GM19463 (cell line): ENCODE results near the gene ZBTB16.

ENCODE experiments used
- ATAC-seq: cut with Tn5 transposase; IDR thresholded peaks from one replicate; pipeline ENCODE4 v1.9.1; 2021; ENCODE audit warnings: mild to moderate bottlenecking, moderate library complexity; ENCODE audit not compliant: unreplicated experiment

The ZBTB16 gene, protein sequence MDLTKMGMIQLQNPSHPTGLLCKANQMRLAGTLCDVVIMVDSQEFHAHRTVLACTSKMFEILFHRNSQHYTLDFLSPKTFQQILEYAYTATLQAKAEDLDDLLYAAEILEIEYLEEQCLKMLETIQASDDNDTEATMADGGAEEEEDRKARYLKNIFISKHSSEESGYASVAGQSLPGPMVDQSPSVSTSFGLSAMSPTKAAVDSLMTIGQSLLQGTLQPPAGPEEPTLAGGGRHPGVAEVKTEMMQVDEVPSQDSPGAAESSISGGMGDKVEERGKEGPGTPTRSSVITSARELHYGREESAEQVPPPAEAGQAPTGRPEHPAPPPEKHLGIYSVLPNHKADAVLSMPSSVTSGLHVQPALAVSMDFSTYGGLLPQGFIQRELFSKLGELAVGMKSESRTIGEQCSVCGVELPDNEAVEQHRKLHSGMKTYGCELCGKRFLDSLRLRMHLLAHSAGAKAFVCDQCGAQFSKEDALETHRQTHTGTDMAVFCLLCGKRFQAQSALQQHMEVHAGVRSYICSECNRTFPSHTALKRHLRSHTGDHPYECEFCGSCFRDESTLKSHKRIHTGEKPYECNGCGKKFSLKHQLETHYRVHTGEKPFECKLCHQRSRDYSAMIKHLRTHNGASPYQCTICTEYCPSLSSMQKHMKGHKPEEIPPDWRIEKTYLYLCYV

DNA sequence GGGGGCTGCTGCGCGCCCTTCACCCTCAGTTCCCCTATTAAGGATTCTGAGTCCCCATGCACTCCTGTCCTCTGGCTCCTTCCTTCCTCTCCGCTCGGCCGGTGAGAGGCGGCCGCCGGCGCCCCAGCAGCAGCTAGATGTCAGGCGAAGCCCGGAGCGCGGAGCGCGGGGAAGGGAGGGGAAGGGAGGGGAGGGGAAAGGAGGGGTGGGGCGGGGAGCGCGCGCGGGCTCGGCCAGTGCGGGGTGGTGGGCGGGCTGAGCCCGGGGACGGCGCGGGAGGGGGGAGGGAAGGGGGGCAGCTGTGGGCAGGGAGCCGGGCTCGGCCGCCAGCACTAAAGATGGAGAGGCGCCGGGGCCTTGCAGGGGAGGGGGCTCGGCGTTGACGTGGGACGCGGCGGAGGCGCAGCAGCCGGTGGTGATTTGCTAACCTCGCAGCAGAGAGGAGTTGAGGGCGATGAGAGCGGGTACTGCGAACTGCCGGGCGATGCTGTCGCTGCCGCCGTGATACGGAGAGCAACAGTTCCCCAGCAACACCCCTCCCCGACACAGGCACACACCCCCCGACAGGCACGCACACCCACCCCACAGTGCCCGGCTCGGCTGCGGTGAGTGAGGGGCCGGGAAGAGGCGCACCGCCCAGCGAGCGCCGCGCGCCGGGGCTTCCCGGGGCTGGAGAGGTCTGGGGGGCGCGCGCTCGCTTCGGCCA lies at the start of gene ZBTB16:
Gene ZBTB16, plus strand, starts transcription at position 434 of the 706 bp plus-strand sequence. CDS start 3,590 bp downstream, outside the sequence.
- no peak for ATAC-seq

DNA sequence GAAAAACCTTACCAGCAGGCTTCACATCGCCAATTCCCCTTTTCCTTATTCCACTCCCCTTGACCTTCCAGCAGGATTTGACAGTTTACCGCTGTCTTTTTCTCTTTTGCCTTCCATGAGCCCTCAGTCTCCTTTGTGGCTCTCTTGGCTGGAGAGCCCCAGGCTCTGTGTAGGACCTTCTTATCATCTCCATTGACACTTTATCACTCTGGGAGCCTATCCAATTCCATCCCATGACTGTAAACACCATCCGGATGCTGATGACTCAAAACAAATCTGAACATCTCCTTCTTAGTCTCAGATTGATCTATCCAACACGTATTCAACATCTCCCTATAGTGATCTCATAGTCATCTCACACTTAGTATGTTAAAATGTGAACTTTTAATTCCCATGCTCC lies 48.6 kb upstream of the ZBTB16 start:
- ATAC-seq = no peak

DNA sequence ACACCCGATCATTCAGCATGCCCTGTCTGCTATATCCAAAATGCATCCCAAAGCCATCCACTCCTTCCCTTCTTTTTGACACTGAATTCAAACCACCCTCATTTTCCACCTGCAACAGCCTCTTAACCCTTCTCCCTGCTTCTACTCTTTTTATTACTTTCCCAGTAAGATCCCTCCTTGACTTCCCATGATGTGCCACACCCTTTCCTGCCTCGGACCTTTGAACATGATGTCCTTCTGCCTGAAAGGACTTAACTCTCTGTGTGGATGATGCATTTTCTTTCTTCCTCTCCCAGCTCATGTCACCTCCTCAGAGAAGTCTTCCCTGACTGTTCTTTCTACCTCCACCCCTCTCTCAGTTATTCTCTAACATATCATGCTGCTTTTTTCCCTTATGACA lies 48.1 kb upstream of the ZBTB16 start:
- no peak for ATAC-seq

DNA sequence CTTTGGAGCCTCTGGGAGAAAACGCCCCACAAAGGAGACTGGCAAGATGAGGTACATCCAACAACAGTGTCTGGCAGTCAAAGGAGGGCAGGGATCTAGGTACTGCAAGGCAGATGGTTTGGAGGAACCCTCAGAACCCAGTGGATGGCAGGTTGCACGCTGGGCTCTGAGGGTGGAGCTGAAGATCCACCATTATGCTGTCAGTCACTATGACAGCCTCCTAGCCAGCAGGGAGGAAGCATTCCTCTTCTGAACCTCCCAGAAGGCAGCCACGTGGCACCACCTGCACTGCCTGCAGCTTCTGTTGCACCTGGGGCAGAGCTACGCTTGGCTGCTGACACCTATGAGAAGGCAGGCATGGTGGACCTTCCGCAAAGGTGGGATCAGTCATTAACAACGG lies 44.4 kb upstream of the ZBTB16 start:
- no peak for ATAC-seq

DNA sequence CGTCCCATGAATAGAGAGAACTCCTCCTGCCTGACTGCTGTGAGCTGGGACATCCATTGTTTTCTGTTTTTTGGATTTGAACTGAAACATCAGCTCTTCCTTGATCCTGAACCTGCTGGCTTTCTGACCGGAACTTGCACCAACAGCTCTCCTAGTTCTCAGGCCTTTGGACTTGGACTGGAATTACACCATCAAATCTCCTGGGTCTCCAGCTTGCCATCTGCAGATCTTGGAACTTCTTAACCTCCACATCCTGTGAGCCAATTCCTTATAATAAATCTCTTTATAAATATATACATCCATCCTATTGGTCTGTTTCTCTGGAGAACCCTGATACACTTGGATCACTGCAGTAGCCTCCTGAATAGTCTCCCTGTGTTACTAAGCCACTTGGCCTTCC lies 42.5 kb upstream of the ZBTB16 start:
- ATAC-seq = no peak

DNA sequence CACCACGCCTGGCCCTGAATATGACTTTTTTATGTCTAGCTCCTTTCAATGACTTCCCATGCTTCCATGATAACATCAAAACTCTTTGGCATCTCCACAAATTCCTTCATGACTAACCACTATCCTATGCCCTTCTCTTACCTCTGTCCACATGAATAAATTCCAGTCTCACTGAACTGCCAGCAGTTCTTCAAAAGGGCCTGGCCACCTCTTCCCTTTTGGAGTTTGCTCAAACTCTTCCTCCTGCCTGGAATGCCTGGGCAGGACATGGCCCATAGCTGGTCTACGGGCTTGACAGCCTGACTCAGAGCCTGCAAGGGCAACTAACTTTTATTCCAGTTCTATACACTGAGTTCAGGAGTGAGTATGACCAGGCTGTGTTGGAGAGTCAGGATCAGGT lies 41.8 kb upstream of the ZBTB16 start:
- no peak for ATAC-seq

DNA sequence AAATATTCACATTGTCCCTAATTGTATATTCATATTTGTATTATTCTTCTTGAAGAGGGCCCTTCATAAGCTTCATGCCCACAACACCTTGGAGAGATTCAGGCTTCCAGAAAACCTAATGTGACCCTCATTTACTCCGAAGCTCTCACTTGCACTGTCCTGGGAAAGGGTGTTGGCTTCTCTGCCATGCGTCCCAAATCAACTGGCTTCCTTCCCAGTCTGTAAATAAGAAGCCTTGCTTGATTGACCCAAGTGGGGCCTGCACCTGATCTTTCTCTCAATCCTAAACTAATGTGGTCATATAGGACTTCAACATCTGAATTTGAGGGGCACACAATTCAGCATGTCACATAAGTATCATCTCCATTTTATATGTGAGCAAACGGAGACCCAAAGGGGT lies 40.5 kb upstream of the ZBTB16 start:
- ATAC-seq = no peak

DNA sequence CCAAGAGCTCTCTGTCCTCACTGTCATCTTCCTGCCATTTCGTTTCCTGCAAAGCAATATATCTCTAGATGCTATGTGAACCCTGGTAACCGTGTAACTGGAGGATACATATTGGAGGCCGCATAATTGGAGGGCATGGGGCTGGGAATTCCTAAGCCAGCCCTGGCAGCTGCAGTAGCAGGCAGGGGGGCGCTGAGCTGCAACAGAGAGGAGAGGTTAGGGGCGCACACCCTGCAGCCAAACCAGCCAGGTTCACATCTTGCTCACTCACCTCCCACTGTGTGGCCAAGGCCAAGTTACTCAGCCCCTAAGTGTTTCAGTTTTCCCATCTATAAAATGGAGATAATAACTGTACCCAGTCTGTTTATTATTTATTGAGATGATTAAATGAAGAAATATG lies 39.9 kb upstream of the ZBTB16 start:
- ATAC-seq = no peak

DNA sequence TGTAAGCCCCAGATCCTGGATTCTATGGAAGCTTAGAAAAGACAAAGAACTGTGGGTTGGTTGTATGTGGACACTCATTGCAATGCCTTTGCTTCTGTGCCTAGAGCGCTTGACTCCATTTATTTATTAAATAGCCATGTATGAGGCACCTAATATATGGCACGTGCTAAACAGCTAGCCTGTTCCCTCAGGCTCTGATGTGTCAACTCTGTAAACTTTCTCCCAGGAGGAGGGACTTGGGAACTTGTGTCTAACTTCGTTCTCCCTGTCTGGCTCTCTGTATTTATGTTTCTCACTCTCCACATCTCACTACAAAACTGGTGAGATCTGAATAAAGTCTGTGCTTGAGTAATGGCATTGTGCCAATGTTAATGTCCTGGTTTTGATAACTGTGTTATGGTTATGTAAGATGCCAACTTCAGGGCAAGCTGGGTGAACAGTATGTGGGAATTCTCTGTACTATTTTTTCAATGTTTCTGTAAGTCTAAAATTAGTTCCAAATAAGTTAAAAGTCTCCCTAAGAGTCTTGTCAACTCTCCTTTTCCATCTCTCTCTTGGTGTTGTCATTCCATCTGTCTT lies 34.1 kb upstream of the ZBTB16 start:
- no peak for ATAC-seq

DNA sequence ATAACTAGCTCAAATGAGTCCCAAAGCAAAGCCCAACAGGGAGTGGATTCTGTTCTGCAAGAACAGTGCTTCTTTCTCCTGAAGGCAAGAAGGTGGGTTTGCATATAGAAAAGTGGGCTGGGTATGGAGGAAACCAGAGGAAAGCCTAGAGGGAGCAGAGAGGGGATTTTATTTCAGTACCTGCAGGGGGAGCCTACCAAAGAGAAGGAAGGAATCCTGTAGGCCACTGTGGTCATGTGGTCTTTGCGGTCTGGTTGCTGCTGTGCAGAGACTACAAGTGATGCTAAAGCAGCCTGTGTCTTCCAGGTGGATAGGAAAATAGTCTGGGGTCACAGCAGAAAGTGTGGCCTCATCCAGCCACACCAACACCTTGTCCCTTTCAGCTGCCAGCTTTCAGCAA lies 33.2 kb upstream of the ZBTB16 start:
- no peak for ATAC-seq

DNA sequence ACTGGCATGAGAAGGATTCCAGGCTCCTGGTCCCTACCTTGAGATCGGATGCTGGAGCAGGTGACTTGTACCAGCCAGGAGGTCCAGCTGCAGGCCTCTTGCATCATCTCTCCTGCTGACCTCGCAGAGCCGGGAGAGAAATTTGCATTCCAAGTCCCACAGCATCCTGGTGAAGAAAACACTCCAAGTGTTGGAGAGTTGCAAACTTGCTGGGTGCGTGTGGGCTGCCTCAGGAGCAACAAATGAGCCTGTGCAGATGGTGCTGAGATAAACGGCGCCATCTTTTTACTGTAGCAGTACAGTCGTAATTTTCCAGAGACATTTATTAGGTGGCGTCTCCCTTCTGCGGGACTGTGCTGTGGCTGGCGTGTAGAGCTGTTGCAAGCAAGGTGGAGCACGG lies 32.1 kb upstream of the ZBTB16 start:
- no peak for ATAC-seq

DNA sequence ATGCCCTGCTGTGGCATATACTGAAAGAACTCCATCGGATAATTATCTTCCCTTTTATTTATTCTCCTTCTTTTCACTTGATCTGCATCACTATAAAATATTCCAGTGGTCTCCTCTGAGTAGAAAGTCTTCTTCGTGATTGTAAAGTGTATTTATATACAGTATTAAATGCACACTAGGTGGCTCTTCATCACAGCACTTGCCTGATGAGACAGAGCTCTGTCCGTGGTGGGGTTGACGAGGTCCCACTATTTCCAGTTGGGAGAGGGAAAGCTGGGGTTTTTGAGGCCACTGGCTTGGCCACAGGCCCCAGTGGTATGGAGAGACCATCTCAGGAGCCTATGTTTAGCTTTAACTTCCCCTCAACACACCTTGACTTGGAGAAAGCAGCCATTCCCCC lies 31.6 kb upstream of the ZBTB16 start:
- no peak for ATAC-seq

DNA sequence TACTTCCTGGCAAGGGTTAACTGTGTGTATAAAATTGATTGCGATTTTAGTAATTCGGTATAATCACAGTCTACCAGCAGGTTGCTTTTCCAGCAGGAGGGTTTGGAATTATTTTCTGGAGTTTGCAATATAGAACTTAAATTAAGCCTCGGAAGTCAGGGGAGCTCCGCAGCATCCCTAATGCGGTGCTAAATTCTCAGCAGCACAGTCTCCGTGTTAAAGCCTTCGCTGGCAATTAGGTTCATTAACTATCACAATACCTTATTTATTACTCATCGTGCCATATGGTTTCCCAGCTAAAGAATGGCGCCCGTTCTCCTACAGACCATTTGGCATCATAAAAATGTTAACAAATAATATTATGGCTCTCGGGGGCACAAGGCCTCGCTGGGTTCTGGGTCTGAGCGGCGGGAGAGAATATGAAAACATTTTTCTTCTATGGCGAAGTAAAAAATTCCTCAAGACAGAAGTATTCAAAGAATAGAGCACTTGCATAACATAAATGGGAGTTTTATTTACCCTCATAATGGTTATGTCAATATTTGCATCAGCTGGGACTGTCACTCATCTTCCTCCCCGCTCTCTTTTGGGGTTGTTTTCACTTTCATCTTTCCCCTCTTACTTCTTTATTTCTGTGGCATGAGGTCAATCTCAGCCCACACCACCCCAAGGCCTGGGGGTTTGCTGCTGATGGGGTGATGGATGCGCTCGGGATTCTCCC lies 28.1 kb upstream of the ZBTB16 start:
- no peak for ATAC-seq

DNA sequence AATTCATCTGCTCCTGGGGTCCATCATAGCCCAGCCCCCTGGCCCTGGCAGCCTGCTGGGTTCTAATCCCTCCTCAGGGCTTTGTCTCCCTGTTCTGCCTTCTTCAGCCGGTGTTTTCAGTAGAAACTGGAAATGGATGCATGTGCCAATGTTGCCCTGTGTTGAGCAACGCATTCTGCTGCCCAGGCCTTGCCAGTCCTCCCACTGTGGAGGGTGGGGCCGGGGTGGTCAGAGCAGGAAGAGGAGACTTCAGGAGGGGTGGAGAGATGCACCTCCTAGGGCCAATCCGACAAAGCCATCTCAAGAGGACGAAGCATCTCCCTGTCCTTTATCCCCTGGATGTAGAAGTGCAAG lies 27.6 kb upstream of the ZBTB16 start:
- no peak for ATAC-seq

DNA sequence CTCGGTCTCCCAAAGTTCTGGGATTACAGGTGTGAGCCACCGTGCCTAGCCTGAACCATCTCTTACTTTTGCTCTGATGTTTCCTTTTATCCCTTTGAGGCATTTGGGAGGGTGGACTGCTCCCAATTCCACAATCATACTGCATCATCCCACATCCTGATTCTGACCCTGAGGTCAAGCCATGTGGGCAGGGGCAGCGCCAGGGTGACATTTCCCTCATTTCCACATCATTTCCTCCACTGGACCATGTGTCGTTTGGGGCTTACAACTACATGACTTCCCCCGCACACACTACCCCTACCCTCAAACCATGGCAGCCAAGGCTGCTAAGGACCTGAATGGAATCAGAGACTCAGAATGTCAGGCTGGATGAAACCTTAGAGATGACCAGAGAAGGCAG lies 26.4 kb upstream of the ZBTB16 start:
- no peak for ATAC-seq

DNA sequence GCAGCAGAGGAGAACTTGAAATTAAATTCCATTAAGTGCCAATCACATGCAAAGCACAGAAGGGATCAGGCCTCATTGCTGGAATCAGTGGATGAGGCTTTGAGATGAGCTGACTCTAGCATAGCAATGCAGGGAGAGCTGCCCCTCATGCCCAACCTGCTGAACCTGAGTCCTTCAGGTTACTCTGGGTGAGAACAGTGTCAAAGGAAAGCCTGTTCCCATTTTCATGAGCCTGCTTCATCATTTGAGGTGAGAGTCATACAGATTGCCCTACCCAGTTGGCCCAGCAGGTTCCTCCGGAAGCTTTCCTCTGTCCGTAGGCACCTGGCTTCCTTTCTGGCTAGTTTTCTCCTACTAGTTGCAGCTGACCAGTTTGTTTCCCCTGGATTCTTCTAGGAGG lies 25.9 kb upstream of the ZBTB16 start:
- no peak for ATAC-seq

DNA sequence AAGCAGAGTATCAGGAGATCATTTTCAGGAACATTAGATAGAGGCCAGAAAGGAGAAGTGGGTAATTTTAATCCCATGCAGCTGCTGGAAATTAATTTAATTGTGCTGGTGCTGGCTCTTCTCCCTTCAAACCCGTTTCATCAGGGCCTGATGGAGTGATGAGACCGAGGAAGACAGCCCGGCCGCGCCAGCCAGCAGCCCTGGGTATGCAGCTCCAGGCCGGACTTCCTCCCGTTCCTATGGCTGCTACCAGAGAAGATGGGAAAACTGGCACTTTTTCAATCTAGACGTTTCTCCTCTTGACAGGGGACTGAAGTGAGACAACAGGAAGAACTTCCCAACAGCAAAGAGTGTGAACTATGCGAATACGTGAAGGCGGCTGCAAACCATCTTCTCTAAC lies 24.6 kb upstream of the ZBTB16 start:
- no peak for ATAC-seq

DNA sequence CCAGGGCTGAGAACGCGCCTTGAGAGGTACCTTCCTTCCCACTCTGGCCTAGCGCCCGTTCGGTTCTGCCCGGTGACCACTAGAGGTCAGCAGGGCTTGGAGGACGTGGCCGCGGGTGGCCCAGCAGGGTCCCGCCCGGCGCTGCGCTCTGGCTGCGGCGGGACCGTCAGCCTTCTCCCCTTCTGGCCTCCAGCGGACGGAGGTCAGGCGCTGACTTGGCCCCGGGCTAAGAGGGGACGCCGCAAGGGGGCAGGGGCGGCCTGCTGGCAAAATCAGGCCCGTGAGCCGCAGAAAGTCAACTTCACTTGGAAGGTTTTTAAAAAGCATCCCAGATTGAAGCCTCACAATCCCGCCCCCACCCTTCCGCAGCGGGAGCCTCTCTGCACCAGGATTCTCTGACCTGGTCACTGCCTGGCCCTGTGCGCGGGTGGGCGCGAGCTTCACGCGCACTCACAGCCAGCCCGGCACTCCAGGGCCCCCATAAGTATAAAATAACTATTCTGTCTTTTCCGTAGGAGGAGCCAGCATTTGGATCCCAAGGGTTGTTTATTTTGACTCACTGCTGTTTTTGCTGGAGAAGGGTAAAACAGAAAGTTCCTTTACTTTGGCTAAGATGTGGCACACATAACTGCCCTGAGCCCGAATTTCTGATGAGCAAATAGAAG lies 23.2 kb upstream of the ZBTB16 start:
- ATAC-seq = no peak

DNA sequence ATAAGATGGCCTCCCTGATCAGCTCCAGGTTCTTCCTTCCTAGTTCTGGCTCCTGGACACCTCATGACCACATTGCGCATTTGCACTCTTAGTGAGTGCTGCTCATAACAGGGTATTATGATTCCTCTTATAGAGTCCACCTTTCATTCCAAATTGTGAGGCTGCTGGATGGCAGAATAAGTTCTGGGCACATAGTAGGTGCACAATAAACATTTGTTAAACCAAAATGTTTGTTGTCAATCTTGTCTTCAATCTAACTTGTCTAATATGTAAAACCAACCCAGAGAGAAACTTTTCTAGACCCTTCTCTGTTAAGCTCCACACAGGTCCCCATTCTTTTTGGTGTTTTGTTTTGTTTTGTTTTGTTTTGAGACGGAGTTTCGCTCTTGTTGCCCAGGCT lies 22.6 kb upstream of the ZBTB16 start:
- ATAC-seq = no peak

DNA sequence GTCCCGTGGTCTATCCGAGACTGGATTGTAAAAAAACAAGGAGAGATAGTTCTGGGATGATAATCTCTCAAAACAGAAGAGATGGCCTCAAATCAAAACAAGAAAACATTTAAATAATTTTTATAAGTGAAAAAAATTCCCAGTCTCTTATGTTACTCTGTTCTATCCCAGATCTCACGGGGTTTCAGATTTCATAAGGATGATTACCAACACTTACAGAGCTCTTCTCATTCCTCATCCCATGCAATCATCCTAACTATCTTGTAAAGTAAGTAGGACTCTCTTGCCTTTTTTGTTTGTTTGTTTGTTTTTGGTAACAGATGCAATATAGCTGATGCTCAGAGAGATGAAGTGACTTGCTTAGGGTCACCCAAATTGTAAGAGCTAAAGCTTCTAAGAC lies 20.0 kb upstream of the ZBTB16 start:
- ATAC-seq = no peak
